Activated CD8-positive, alpha-beta memory T cell treated with anti-CD3 and anti-CD28 coated beads for 4 hours (primary cell): ENCODE measurements around the gene CTDSPL.
"Not testable (repeated sequence)": the region's sequence is repeated elsewhere in the genome, so short reads cannot be mapped to it uniquely, and the experiment has no call there.

ENCODE experiments used
- DNase-seq, 2 donors: peaks; one replicate each; pipeline ENCODE4 v3.0.0-alpha.2; 2020; ENCODE audit warnings: low read depth in 2 of 2

The CTDSPL gene

DNA sequence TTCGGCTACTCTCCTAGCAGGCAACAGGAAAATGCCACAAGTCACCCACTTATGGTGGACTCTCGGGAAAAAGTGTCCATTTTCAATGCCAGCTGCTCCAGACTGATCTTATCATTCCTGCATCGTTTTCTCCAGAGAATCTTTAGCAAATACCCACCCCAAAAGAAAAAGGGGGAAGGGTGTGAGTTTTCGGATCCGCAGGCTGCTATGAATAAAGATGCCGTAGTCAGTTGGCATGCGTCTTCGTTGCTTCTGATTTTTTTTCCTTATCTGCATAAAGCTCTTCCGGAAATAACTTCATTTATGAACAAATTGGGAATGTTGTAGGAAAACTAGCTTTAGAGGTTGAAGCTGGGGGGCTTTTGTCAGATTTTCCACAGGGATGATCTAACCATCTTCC lies 106.5 kb downstream of the CTDSPL start:
- no peak for DNase-seq

DNA sequence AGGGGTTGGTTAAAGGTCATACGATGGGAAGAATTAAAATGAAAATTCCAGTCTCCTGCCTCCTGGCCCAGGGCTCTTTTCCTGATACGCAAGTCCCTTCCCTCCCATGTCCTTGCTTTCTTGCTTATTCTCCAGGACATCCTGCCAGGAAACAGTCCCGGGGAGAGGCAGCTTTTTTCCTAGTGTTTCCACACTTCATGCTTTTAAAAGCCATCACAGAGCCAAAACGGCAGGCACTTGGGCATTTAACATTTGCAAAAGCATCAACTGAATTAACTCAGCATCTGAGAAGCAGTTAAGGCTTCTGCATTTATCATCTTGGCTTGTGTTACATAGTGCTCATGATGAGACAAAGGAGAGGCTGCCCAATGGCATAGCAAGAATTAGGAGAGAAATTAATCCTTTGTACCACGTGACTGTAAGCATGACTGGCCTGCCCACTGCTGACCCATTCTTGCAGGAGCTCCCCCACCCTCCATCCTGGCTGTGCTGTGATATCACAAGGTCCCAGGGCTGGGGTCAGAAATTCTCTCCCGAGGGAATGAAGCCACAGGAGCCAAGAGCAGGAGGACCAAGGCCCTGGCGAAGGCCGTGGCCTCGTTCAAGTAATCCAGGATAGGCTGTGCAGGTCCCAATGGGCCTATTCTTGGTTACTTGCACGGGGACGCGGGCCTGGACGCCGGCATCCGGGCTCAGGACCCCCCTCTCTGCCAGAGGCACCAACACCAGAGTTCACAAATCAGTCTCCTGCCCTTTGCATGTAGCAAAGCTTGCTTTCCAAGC lies 107.3 kb downstream of the CTDSPL start:
- no peak for DNase-seq

DNA sequence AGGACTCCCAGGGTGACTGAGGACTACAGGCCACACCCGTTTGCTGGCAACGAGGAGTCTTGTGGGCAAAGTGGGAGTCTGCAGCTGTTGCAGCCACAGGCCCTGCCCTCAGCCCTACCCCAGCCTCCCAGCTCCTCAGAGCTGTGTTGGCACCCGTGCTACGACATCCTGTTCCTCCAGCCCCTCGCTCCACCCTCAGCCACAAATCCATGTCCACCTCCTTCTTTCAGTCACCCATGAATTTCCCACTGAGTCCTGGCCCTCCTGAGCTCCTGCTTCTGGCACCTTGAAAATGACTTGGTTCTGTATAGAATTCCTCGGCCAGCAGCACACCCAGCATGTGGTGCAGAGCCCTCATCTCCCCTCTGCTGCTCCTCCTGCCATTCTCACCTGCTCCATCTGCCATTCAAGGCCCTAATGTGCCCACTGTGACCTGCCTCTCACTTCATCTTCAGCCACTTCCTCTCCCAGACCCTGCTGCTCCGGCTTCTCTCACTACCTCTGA lies 108.0 kb downstream of the CTDSPL start:
- no peak for DNase-seq

DNA sequence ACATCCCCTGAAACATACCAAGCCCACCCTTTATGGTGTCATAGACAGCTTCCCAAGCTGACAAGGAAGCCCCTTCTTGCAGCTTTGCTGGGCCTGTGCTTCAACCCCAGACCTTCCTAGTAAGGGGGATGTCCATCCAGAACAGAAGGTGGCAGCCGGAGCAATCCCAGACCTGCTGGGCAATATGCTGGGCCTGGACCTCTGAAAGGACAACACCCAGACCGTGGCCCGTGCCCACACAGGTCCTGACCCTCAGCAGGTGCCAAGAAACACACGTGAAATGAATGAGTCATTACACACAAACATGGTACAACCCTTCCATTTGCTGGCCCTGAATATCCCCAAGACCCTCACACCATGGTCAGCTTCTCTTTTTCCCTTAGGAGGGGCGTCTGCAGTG lies 109.1 kb downstream of the CTDSPL start:
- DNase-seq, result no peak

DNA sequence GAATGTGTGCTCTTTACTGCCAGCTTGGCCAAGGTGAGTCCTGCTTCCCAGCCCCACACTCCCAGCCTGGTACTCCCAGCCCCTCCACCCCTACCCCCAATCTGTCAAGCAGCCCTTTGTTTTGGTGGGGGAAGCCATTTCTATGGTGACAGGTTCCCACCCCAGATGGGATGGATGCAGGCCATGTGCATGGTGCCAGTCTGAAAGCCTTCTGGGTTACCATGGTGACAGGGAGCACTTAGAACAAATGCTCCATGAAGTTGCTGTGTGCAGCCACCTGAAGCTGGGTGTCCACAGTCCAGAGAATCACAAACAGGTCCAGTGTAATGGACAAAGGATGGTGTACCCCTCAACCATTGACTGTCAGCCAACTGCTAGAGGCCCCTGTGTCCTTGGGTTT lies 109.8 kb downstream of the CTDSPL start:
- no peak for DNase-seq

DNA sequence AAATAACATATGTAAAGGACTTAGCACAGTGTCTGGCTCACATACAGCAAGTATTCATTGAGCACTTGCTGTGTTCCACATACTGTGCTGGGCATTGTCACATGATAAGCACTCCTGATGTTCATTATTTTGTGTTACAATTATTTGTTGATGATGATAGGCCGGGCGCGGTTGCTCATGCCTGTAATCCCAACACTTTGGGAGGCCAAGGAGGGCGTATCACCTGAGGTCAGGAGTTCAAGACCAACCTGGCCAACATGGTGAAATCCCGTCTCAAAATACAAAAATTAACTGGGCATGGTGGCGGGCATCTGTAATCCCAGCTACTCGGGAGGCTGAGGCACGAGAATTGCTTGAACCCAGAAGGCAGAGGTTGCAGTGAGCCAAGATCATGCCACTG lies 110.4 kb downstream of the CTDSPL start:
- not testable (repeated sequence) for DNase-seq

DNA sequence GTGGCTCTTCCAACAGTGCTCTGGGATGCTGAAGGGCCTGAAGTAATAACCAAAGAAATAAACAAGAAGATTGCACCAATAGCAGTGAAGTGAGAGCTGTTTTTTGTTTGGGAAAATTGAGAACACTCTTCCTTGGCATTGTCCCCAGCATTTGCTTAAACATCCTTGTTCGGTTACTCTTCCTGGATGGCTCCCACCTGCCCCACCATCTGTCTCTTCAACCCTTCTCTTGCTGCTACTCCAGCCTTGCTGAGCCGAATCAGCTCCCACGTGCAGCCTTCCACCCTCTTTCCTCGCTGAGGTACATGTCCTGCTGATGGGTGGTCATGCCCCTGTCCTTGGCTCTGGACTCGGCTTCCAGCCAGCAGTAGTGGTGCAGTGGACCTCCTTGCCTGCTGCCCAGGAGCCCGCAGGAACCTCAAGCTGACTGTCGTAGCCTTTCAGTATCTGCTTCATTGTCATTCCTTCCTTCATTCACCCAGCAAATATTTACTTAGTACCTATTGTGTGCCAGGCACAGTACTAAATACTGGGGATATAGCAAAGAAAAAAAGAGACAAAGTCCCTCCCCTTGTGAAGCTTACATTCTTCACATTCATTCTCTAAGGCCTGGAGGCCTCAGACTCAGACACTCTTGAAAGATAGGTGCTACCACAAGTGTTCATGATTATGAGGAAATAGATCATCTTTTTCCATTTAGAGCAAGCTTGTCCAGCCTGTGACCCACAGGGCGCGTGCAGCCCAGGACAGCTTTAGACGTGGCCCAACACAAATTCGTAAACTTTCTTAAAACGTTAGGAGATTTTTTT lies 111.8 kb downstream of the CTDSPL start:
- no peak for DNase-seq

DNA sequence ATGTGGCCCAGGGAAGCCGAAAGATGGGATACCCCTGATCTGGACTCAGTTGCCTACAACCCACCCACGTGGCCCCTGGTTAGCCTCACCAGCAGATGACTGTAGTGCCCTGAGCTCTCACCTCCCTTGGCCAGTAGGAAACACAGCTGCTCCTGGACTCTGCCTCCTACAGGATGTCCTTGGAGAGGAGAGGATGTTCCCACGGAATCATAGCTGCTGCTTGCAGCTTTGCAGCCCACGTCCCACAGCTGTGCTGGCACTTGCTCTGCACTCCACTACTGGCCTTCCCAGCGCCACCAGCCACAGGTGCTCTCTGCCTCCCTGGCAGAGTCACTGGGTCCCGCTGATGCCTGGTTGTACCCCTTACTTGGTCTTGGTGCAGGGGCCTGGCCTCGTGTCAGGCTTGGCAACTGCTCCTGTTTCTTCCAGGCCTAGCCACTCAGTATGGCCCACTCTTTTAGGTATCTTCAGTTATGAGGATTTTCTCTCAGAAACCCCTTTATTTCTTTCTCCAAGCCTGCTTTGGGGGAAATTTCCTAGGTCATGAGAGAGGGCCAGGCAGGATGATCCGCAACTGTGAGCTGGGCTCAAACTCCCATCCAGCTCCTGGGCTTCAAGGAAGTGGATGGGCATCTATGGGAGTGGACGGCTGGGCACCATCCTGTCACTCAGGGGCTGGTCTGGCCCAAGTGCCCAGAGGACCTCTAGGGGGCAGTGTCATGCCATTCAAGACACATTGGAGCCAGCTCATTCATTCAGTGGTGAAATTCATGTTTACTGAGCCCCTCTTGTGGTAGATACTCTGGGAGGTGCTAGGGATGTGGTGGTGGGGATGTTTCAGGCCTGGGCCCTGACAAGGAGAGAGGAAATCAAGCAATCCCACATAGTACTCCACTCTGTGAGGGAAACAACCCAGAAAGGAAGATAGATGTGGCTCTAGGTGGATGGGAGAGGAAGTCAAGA lies 112.7 kb downstream of the CTDSPL start:
- peak; percentile 34 to 39 for DNase-seq

DNA sequence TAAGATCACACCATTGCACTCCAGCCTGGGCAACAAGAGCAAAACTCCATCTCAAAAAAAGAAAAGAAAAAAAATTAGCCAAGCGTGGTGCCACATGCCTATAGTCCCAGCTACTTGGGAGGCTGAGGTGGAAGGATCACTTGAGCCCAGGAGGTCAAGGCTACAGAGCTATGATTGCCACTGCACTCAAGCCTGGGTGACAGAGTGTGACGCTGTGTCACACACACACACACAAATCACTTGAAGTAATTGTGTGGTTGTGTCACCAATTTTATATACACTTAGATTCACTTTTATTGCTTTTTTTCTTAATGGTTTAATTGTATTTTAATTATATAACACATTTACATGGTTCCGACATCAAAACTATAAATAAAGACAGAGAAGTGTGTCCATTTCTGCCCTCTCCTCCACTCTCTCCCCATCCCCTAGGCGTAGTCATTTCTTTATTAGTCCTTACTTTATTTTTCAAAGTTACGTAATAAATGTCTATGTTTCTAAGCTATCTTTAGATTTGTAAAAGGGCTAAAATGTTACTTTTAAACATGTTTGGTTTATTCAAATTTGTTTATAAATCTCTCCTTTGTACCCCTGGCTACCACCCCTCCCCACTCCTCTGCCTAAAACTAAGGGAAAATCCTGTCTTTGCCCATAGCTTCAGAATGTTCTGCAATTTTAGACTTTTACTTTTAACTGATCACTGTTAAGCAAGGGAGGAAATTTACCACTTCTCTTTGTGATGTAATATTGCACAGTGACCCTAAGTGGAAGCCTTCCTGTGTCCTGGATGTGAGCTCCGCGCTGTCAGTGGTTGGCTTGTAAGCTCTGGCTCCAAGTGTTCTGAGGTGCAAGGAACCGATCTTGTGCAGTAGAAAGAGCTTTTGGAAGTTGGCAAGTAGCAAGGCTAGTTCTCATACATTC lies 118.1 kb downstream of the CTDSPL start:
- no peak for DNase-seq

DNA sequence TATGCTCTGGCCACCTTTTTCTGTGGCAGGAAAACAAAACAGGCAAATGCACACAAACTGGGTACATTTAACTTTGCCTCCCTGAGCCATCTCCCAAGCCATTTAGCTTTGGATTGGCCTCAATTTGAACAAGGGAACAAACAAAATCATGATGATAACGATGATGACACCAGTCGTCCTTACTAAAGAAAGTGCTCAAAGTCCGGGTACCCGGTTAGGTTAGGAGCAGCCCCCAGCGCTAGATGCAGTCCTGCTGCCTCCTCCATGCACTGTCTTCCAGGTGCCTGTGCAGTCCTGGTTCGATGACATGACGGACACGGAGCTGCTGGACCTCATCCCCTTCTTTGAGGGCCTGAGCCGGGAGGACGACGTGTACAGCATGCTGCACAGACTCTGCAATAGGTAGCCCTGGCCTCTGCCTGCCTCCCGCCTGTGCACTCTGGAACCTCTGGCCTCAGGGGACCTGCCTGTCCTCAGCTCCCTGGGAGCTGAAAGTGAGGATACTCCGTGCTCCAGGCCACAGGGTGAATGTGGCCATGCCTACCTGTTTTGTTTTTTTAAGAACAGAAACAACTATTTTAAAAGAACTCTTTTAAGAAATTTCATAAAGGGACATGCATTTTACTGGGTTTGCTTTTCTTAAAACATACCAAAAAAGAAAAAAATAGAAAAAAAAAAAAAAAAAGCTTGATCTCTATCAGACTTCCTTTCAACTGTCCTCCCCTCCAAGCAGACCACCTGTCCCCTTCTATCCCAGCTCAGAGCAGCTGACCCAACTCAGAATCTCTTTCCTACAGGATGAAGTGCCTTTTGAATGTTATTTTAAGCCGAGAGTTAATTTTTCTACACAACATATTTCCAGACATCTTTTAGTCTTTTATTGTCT lies 119.0 kb downstream of the CTDSPL start:
- no peak for DNase-seq

DNA sequence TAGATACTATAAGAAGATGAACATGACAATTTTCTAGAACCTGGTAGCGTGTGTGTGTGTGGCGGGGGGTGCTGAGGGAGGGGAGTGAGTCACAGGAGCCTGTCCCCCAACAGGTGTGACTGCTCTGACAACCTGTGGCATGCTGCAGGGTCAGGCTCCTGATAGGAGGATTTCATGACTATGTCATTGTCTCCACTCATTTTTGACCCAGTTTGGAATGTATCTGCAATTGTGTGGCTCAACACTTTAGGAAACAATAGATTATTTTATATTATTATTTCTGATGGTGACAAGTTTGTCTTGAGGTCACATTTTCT lies 119.6 kb downstream of the CTDSPL start:
- DNase-seq, result no peak

DNA sequence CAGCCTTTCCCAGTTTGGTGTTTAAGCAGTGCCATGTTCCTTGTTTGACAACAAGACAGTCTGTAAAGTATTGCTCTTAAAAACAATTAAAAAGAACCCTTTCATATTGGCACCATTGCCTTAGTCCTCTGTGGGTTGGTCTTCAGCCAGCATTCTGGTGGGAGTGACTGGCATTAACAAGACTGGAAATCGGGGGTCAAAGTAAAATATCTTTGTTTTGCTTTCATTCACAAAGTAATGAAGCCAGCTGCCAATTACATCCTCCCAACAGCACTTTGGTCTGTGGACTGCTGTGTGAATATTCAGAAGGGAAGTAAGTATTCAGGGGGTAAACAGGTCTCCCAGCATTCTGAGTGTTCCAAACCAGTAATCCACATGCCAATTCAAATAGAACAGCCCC lies 120.7 kb downstream of the CTDSPL start:
- no peak for DNase-seq

DNA sequence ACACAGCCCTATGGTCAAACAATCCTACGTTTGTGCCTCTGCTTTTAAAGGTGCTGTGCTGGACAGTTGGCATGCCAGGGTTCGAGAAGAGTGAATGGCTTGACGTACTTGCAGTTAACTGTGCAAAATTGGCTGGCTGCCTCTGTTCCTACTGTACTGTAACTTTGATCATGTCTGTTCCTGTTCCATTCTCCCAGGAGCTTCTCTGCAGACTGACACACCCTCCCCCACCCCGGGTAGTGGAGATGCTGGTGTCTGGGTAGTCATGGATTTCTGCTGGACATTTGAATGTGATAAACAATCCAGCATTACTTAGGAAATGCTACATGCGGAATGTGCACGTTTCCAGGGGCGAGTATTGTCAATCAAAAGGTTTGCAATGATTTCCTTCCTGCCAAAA lies 122.4 kb downstream of the CTDSPL start:
- DNase-seq, result no peak

DNA sequence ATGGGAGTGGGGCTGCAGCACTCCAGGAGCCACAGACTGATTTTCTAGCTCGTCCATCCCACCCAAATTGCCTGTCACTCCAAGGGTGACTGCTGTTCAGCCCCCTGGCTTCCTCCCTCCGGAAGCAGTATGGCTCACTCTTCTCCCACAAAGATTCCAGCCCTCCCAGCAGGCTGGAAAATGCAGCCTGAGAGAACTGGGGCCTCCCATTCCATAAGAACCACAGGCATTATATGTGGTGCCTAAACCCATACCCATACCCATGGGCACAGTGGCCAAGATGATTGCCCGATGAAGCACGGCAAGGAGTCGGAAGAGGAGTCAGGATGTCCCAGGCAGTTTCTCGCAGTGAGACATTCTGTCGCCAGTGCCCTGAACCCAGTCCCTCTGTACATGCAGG lies 122.9 kb downstream of the CTDSPL start:
- no peak for DNase-seq

DNA sequence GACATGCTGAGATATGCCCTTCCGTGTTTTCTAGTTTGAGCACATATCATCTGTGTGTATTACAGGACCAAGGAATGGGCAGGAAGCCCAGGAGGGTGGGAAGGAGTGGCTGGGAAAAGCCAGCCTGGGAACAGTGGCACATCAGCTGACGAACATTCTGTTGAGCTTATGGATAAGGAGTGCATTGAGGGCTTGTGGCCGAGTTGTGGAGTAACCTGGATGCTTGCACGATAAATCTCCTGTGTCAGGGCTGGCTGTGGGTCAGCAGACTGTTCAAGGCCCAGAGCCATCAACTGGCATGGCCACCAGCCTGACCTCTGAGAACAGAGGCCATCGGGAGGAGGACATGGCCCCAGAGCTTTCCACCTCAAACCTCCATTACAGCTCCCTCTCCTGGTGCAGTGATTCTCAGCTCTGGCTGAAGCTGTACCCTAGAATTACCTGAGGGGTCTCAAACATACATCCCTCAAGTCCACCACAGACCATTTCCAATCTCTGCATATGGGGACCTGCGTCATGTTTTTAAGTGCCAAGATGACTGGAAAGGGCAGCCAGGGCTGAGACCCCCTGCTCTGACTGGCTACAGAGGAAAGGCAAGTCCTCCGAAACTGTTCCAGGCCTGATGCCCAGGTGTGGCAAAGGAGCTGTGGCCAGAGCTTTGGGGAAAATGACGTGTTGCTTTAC lies 124.1 kb downstream of the CTDSPL start:
- no peak for DNase-seq

DNA sequence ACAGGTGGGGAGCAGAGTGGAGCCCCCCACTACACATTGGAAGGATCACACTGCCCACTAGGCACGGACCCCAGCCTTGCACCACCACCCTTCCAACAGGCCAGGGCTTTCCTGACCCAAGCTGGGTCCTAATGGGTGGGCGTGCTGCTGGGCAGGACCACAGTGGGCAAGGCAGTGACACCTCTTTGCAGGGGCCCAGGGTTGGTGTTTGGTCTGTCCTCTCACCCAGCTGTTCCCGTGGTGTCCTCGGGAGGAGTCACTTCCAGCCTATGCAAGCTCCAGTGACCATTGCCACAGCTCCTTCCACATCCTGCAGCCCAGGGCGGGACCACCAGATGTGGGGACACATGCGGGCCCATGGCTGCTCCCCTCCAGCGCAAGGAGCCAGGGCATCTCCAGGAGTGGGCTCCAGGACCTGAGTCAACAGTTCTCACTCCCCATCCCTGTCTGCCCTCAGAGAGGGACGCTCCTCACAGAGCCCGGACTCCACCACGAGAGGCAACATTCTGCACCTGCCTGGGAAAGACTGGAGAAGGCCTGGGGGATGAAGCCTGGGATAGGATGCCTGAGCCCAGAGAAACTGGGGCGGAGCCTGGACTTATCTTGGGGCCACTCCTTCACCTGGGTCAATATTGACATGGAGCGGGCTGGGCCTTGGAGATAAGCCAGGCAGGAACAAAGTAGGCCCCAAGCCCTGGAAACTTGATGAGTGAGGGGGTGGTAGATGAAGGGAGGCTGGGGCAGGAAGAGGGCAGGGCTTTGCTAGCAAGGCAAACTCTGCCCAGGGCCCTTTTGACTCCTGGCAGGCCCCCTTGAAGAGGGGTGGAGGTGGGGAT lies 125.0 kb downstream of the CTDSPL start:
- DNase-seq, result no peak

DNA sequence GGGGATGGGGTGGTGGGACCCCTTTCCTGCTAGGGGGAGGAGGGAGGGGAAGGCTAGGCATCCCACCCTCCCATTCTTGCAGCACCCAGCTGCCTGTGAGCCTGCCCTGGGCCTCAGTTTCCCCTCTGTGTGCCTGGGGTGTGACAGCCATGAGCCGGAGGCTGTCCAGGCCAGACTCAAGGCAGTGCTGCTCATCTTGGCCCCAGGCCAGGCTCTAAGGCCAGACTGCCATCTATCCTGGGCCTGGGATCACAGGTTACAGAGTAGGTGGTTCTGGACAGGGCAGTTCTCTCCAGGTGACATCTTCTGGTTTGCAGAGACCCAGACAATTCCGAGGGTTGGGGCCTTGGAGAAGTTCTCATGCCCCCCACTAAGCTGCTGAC lies 125.6 kb downstream of the CTDSPL start:
- DNase-seq, result no peak

DNA sequence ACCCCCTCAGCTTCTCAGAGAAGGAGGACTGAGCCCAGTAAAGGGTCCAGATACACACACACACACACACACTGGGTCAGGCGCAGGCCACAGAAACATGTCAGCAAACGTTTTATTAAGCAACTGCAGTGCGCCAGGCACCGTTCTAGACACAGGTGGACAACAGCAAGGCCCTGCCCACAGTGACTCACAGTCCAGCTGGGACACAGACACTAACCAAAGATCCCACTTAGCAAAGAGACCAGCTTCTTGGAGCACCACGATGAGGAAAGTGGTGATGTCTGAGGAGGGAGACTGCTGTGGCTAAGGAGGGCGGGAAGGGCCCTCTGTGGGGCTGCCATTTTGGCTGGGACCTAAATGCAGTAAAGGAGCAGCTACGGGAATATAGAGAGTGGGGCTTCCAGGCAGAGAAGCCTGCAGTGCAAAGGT lies 126.1 kb downstream of the CTDSPL start:
- no peak for DNase-seq
